ENCODE results near the gene TOM1L2.

TOM1L2 gene

GRCh38 chr17:17845046-17845775 is 127.0 kb downstream of the TOM1L2 start:
- no peak for DNase-seq

- no peak for DNase-seq
Measured at GRCh38 chr17:17844500-17844899, 127.7 kb downstream of the TOM1L2 start.

GRCh38 chr17:17844079-17844478 is 128.1 kb downstream of the TOM1L2 start:
- DNase-seq = no peak

- DNase-seq = no peak
Measured at GRCh38 chr17:17843096-17843495, 129.1 kb downstream of the TOM1L2 start.

- DNase-seq = no peak
Measured at GRCh38 chr17:17842111-17842876, 129.9 kb downstream of the TOM1L2 start.

GRCh38 chr17:17841601-17842025 is 130.6 kb downstream of the TOM1L2 start:
- DNase-seq = no peak

- DNase-seq = no peak
Measured at GRCh38 chr17:17840751-17841591, 131.2 kb downstream of the TOM1L2 start.

- DNase-seq = peak; percentile 76 to 81
Measured at GRCh38 chr17:17839791-17840707, 132.2 kb downstream of the TOM1L2 start.

GRCh38 chr17:17837966-17838962 is 133.9 kb downstream of the TOM1L2 start:
- DNase-seq = no peak

- no peak for DNase-seq
Measured at GRCh38 chr17:17837380-17837821, 134.8 kb downstream of the TOM1L2 start.

GRCh38 chr17:17836818-17837379 is 135.3 kb downstream of the TOM1L2 start, which contains the start of gene SREBF1:
TSS of gene SREBF1 (minus strand) at chr17:17836986. CDS start at chr17:17836817, 169 bp downstream.
- peak; percentile 55 to 69 for DNase-seq

GRCh38 chr17:17836250-17836817 is 135.9 kb downstream of the TOM1L2 start:
- peak; percentile 95 to 97 for DNase-seq

GRCh38 chr17:17835415-17836249 is 136.6 kb downstream of the TOM1L2 start:
- peak in 1 of 2 donors; percentile 23 for DNase-seq

GRCh38 chr17:17834974-17835373 is 137.2 kb downstream of the TOM1L2 start:
- DNase-seq = no peak

- DNase-seq = no peak
Measured at GRCh38 chr17:17833658-17834357, 138.4 kb downstream of the TOM1L2 start.

- no peak for DNase-seq
Measured at GRCh38 chr17:17832032-17832363, 140.2 kb downstream of the TOM1L2 start.

- no peak for DNase-seq
Measured at GRCh38 chr17:17831208-17832031, 140.8 kb downstream of the TOM1L2 start.

Data from activated CD4-positive, alpha-beta T cell treated with anti-CD3 and anti-CD28 coated beads for 4 hours (primary cell).